H9 (cell line): ENCODE results near the gene MYRIP. TPM values are rescaled to one million over a fixed set of nuclear protein-coding genes. Genes with fewer than 3 reads are reported as not detected.

Source experiments
- DNase-seq: peaks from one replicate; pipeline ENCODE4 v3.0.0-alpha.2; 2017
- H2AFZ ChIP-seq: one replicate; pipeline ENCODE4 v1.6.1; 2013; ENCODE audit warnings: mild to moderate bottlenecking, low read length, control low read depth, moderate library complexity
- H2AK5ac ChIP-seq: 2 replicates; pipeline ENCODE4 v1.6.1; 2013; ENCODE audit warnings: low read length, control low read depth, mixed read lengths; ENCODE audit not compliant: insufficient read length
- H2BK120ac ChIP-seq: one replicate; pipeline ENCODE4 v1.6.1; 2013; ENCODE audit warnings: low read depth, mild to moderate bottlenecking, low read length, control low read depth, inconsistent platforms; ENCODE audit not compliant: poor library complexity, severe bottlenecking
- H2BK12ac ChIP-seq: 2 replicates; pipeline ENCODE4 v1.6.1; 2013; ENCODE audit warnings: low read length, control low read depth, mixed read lengths, low read depth; ENCODE audit not compliant: insufficient read length
- H2BK15ac ChIP-seq: 2 replicates; pipeline ENCODE4 v1.6.1; 2013; ENCODE audit warnings: low read depth, low read length, control low read depth
- H2BK20ac ChIP-seq: one replicate; pipeline ENCODE4 v1.6.1; 2013; ENCODE audit warnings: low read depth, mild to moderate bottlenecking, low read length, control low read depth, inconsistent platforms; ENCODE audit not compliant: poor library complexity, severe bottlenecking
- H2BK5ac ChIP-seq: 2 replicates; pipeline ENCODE4 v1.6.1; 2013; ENCODE audit warnings: low read length, control low read depth, mixed read lengths; ENCODE audit not compliant: insufficient read length
- H3K14ac ChIP-seq: 2 replicates; pipeline ENCODE4 v1.6.1; 2013; ENCODE audit warnings: low read length, control low read depth; ENCODE audit not compliant: insufficient read depth
- H3K18ac ChIP-seq: 2 replicates; pipeline ENCODE4 v1.6.1; 2013; ENCODE audit warnings: low read depth, mild to moderate bottlenecking, mixed read lengths, low read length, control low read depth; ENCODE audit not compliant: insufficient read length
- H3K23ac ChIP-seq: 2 replicates; pipeline ENCODE4 v1.6.1; 2013; ENCODE audit warnings: low read length, control low read depth, mixed read lengths, low read depth; ENCODE audit not compliant: insufficient read length
- H3K23me2 ChIP-seq: 2 replicates; pipeline ENCODE4 v1.6.1; 2013; ENCODE audit warnings: low read depth, mild to moderate bottlenecking, mixed read lengths, low read length, control low read depth; ENCODE audit not compliant: insufficient read length, poor library complexity, severe bottlenecking
- H3K27ac ChIP-seq: 2 replicates; pipeline ENCODE4 v1.5.1; 2013; ENCODE audit warnings: low read length, control low read depth, mixed read lengths, low read depth; ENCODE audit not compliant: insufficient read length
- H3K27me3 ChIP-seq: 2 replicates; pipeline ENCODE4 v1.6.1; 2013; ENCODE audit warnings: low read length, control low read depth, inconsistent platforms; ENCODE audit not compliant: insufficient read depth
- H3K4ac ChIP-seq: 2 replicates; pipeline ENCODE4 v1.6.1; 2013; ENCODE audit warnings: low read depth, mild to moderate bottlenecking, control low read depth, inconsistent platforms, low read length, moderate library complexity
- H3K4me1 ChIP-seq: 2 replicates; pipeline ENCODE4 v1.6.1; 2013; ENCODE audit warnings: low read length, control low read depth, inconsistent platforms; ENCODE audit not compliant: insufficient read depth
- H3K4me2 ChIP-seq: 2 replicates; pipeline ENCODE4 v1.6.1; 2013; ENCODE audit warnings: low read length, control low read depth, mixed read lengths; ENCODE audit not compliant: insufficient read length, insufficient read depth
- H3K56ac ChIP-seq: 2 replicates; pipeline ENCODE4 v1.6.1; 2013; ENCODE audit warnings: low read depth, mild to moderate bottlenecking, mixed read lengths, low read length, control low read depth; ENCODE audit not compliant: insufficient read length
- H3K79me1 ChIP-seq: 2 replicates; pipeline ENCODE4 v1.6.1; 2013; ENCODE audit warnings: low read depth, mild to moderate bottlenecking, moderate library complexity, low read length, control low read depth, inconsistent platforms; ENCODE audit not compliant: insufficient read depth, poor library complexity, severe bottlenecking
- H3K79me2 ChIP-seq: 2 replicates; pipeline ENCODE4 v1.6.1; 2013; ENCODE audit warnings: low read length, control low read depth, inconsistent platforms; ENCODE audit not compliant: insufficient read depth
- H3K9ac ChIP-seq: 2 replicates; pipeline ENCODE4 v1.6.1; 2013; ENCODE audit warnings: low read length, control low read depth, mixed read lengths; ENCODE audit not compliant: insufficient read length; ENCODE audit errors: extremely low read depth
- H3K9me3 ChIP-seq: one replicate; pipeline ENCODE4 v1.6.1; 2013; ENCODE audit warnings: low read depth, low read length, inconsistent platforms; ENCODE audit not compliant: control insufficient read depth
- H3T11ph ChIP-seq: one replicate; pipeline ENCODE4 v1.6.1; 2013; ENCODE audit warnings: mild to moderate bottlenecking, low read length, control low read depth, inconsistent platforms
- H4K20me1 ChIP-seq: one replicate; pipeline ENCODE4 v1.6.1; 2013; ENCODE audit not compliant: control insufficient read depth, insufficient read length, insufficient read depth
- H4K5ac ChIP-seq: 2 replicates; pipeline ENCODE4 v1.6.1; 2013; ENCODE audit warnings: low read depth, mild to moderate bottlenecking, mixed read lengths, low read length, control low read depth; ENCODE audit not compliant: insufficient read length
- H4K8ac ChIP-seq: replicated peaks from 2 replicates; pipeline ENCODE4 v1.6.1; 2013; ENCODE audit warnings: low read length, control low read depth, mixed read lengths, low read depth; ENCODE audit not compliant: insufficient read length
- H4K91ac ChIP-seq: 2 replicates; pipeline ENCODE4 v1.6.1; 2013; ENCODE audit warnings: low read depth, mild to moderate bottlenecking, moderate library complexity, mixed read lengths, low read length, control low read depth; ENCODE audit not compliant: insufficient read length
- H3K27ac Mint-ChIP-seq, 3 experiments: 2 replicates in 2 of 3; 3 replicates in 1 of 3; pipeline ENCODE4 v1.8.0; 2020 to 2021; ENCODE audit warnings: mixed read lengths in 3 of 3, mild to moderate bottlenecking in 1 of 3, moderate library complexity in 1 of 3
- H3K27me3 Mint-ChIP-seq: 2 replicates; pipeline ENCODE4 v1.8.0; 2021; ENCODE audit warnings: low read depth, mild to moderate bottlenecking, moderate library complexity, mixed read lengths
- H3K36me3 Mint-ChIP-seq, 3 experiments: 2 replicates in 2 of 3; 3 replicates in 1 of 3; pipeline ENCODE4 v1.8.0; 2020 to 2021; ENCODE audit warnings: low read depth in 3 of 3, mixed read lengths in 3 of 3; ENCODE audit not compliant: insufficient read depth in 1 of 3
- H3K4me1 Mint-ChIP-seq, 2 experiments: 2 replicates each; pipeline ENCODE4 v1.8.0; 2020; ENCODE audit warnings: mixed read lengths in 2 of 2
- H3K4me3 Mint-ChIP-seq, 2 experiments: 2 replicates in 1 of 2; 3 replicates in 1 of 2; pipeline ENCODE4 v1.8.0; 2020 to 2021; ENCODE audit warnings: mild to moderate bottlenecking in 2 of 2, mixed read lengths in 2 of 2, moderate library complexity in 1 of 2
- H3K9me3 Mint-ChIP-seq, 2 experiments: 2 replicates in 1 of 2; 3 replicates in 1 of 2; pipeline ENCODE4 v1.8.0; 2020; ENCODE audit warnings: mild to moderate bottlenecking in 2 of 2, mixed read lengths in 2 of 2, moderate library complexity in 1 of 2
- whole genome bisulfite sequencing: extraction: QIAGEN DNeasy Blood & Tissue Kit; methylation state at CpG from one replicate; pipeline ENCODE4 v1.1.7; 2013; ENCODE audit warnings: missing lambda C conversion rate, low lambda C conversion rate, mixed read lengths; ENCODE audit not compliant: insufficient read length; ENCODE audit errors: extremely low coverage; 5-methylcytosine and 5-hydroxymethylcytosine counted together
- total RNA-seq: library from RNA; stranded (reverse); gene quantifications from 2 replicates; pipeline ENCODE4 v1.2.1, GENCODE V29; 2021
- TF ChIP-seq, protein P1 (sequence below): fragments of 200-600 bp; sonication (generic); conservative IDR thresholded peaks from 3 replicates; pipeline ENCODE4 v1.8.0; 2021; ENCODE audit warnings: antibody characterized with exemption, mild to moderate bottlenecking

Gene MYRIP
- total RNA-seq, 1 experiment from 2014 or later = 1.8 TPM

DNA sequence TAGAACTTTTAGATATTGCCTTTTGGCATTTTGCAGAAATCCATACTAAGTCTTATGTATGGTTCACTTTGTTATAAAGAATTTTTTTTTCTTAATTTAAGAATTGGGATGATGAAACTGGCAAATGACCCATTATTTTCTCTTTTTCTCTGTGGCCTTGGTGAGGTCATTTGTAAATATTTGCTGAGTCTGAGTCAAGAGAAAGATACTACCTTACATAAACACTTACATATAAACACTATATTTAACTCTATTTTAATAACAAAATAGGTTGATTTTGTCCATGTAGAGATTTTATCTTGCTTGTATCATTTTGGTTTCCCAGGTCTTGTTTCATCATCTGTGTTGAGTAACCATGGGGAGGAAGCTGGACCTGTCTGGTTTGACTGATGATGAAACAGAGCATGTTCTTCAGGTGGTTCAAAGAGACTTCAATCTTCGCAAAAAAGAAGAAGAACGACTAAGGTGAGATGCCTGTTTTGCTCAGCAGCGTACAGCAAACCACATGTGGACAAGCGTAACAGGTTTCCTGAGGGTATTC, 91.1 kb downstream of the MYRIP start:
- no peaks in the 10 kb centered on the region for H3K9me3 Mint-ChIP-seq
- Histone ChIP-seq H3K4me2 (no peak overlapping the region), H3K27ac (no peak overlapping the region), H3K9ac (no peak overlapping the region), H2BK12ac (no peak overlapping the region), H2BK120ac (no peak overlapping the region), H4K20me1 (no peaks in the 10 kb centered on the region), H2AFZ (no peak overlapping the region), H3K18ac (no peak overlapping the region), H2BK20ac (no peak overlapping the region), H2AK5ac (no peak overlapping the region), H3K23me2 (no peaks in the 10 kb centered on the region), H3K14ac (no peak overlapping the region), H3K56ac (no peak overlapping the region), H3K9me3 (no peaks in the 10 kb centered on the region), H3T11ph (no peak overlapping the region), H3K27me3 (no peaks in the 10 kb centered on the region), H3K79me1 (no peaks in the 10 kb centered on the region), H4K91ac (no peak overlapping the region), H3K79me2 (no peaks in the 10 kb centered on the region), H4K5ac (no peak overlapping the region), H3K4me1 (peaks cover 3% of the 10 kb centered on the region; the same call in 1 of the 2 replicates), H2BK5ac (no peak overlapping the region), H2BK15ac (no peak overlapping the region), H3K4ac (no peak overlapping the region), H3K23ac (no peak overlapping the region), H4K8ac (no peak overlapping the region)
- no peak overlapping the region for H3K27ac Mint-ChIP-seq
- peaks cover 3 to 11% of the 10 kb centered on the region in 2 experiments; a peak in 3 of 4 replicates for H3K4me1 Mint-ChIP-seq
- DNase-seq = no peak
- H3K27me3 Mint-ChIP-seq = no peaks in the 10 kb centered on the region; the same call in 1 of the 2 replicates
- H3K36me3 Mint-ChIP-seq = no peaks in the 10 kb centered on the region
- WGBS = no CpG with 5 or more reads among the region's 4 CpGs
- TF ChIP-seq, protein P1, sequence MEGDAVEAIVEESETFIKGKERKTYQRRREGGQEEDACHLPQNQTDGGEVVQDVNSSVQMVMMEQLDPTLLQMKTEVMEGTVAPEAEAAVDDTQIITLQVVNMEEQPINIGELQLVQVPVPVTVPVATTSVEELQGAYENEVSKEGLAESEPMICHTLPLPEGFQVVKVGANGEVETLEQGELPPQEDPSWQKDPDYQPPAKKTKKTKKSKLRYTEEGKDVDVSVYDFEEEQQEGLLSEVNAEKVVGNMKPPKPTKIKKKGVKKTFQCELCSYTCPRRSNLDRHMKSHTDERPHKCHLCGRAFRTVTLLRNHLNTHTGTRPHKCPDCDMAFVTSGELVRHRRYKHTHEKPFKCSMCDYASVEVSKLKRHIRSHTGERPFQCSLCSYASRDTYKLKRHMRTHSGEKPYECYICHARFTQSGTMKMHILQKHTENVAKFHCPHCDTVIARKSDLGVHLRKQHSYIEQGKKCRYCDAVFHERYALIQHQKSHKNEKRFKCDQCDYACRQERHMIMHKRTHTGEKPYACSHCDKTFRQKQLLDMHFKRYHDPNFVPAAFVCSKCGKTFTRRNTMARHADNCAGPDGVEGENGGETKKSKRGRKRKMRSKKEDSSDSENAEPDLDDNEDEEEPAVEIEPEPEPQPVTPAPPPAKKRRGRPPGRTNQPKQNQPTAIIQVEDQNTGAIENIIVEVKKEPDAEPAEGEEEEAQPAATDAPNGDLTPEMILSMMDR = no peak
- no peak overlapping the region for H3K4me3 Mint-ChIP-seq
